ENCODE data around the gene PXT1.

GRCh38 chr6:36431197-36431596 lies 11.5 kb downstream of the PXT1 start:
- TF ChIP-seq CTCF (IDR thresholded peaks at IDR 0.05) (no peak), POLR2A (IDR thresholded peaks at IDR 0.05) (no peak)

Data from testis (tissue), 2 donors.